Nephron progenitor cell (in vitro differentiated cells): Measurements from ENCODE around the gene ACKR3.

ENCODE experiments used
- DNase-seq: peaks from one replicate; pipeline ENCODE4 v3.0.0; 2021
- H3K27ac Mint-ChIP-seq: 2 replicates; pipeline ENCODE4 v1.8.0; 2021; ENCODE audit warnings: mild to moderate bottlenecking, moderate library complexity, mixed read lengths
- H3K27me3 Mint-ChIP-seq: 2 replicates; pipeline ENCODE4 v1.8.0; 2021; ENCODE audit warnings: mild to moderate bottlenecking, low read depth, mixed read lengths; ENCODE audit not compliant: poor library complexity
- H3K36me3 Mint-ChIP-seq: 2 replicates; pipeline ENCODE4 v1.8.0; 2021; ENCODE audit warnings: low read depth, mixed read lengths
- H3K4me1 Mint-ChIP-seq: 2 replicates; pipeline ENCODE4 v1.8.0; 2021; ENCODE audit warnings: mixed read lengths
- H3K4me3 Mint-ChIP-seq: 2 replicates; pipeline ENCODE4 v1.8.0; 2021; ENCODE audit warnings: mild to moderate bottlenecking, moderate library complexity, mixed read lengths
- H3K9me3 Mint-ChIP-seq: 2 replicates; pipeline ENCODE4 v1.8.0; 2021; ENCODE audit warnings: mild to moderate bottlenecking, moderate library complexity, mixed read lengths
- CTCF ChIP-seq: fragments of 200-600 bp; sonication (generic); IDR thresholded peaks from 2 replicates; pipeline ENCODE4 v1.5.0; 2021; ENCODE audit warnings: antibody characterized with exemption

The ACKR3 gene

GRCh38 chr2:236550290-236550689 lies 19.3 kb upstream of the ACKR3 start:
- TF ChIP-seq CTCF = no peak
- Mint-ChIP-seq H3K27me3 (peaks cover 22% of the 10 kb centered on the region), H3K27ac (no peak overlapping the region), H3K4me1 (peaks cover 34% of the 10 kb centered on the region), H3K36me3 (peaks cover 10% of the 10 kb centered on the region), H3K4me3 (no peak overlapping the region), H3K9me3 (peaks cover 40% of the 10 kb centered on the region)
- no peak for DNase-seq

GRCh38 chr2:236550701-236551465 lies 18.7 kb upstream of the ACKR3 start:
- Mint-ChIP-seq H3K4me3 (no peak overlapping the region), H3K27ac (no peak overlapping the region), H3K4me1 (peaks cover 31% of the 10 kb centered on the region), H3K27me3 (peaks cover 25% of the 10 kb centered on the region), H3K9me3 (peaks cover 42% of the 10 kb centered on the region), H3K36me3 (peaks cover 10% of the 10 kb centered on the region)
- TF ChIP-seq CTCF = no peak
- no peak for DNase-seq

- peaks cover 10% of the 10 kb centered on the region for H3K36me3 Mint-ChIP-seq
- peaks cover 31% of the 10 kb centered on the region for H3K4me1 Mint-ChIP-seq
- no peak for TF ChIP-seq CTCF
- H3K9me3 Mint-ChIP-seq = peaks cover 42% of the 10 kb centered on the region
- no peak for DNase-seq
- H3K4me3 Mint-ChIP-seq = no peak overlapping the region
- peaks cover 28% of the 10 kb centered on the region for H3K27me3 Mint-ChIP-seq
- H3K27ac Mint-ChIP-seq = no peak overlapping the region
Observed at GRCh38 chr2:236551471-236552211, 18.0 kb upstream of the ACKR3 start.

- peaks cover 32% of the 10 kb centered on the region for H3K27me3 Mint-ChIP-seq
- peaks cover 41% of the 10 kb centered on the region for H3K9me3 Mint-ChIP-seq
- peaks cover 31% of the 10 kb centered on the region for H3K4me1 Mint-ChIP-seq
- no peak for DNase-seq
- H3K4me3 Mint-ChIP-seq = peak overlapping the region; percentile 52
- H3K36me3 Mint-ChIP-seq = peaks cover 10% of the 10 kb centered on the region
- TF ChIP-seq CTCF = no peak
- H3K27ac Mint-ChIP-seq = no peak overlapping the region
Observed at GRCh38 chr2:236552212-236552542, 17.4 kb upstream of the ACKR3 start.

GRCh38 chr2:236552581-236553363 lies 16.9 kb upstream of the ACKR3 start:
- peaks cover 35% of the 10 kb centered on the region for H3K9me3 Mint-ChIP-seq
- peaks cover 8% of the 10 kb centered on the region for H3K36me3 Mint-ChIP-seq
- H3K4me3 Mint-ChIP-seq = peak overlapping the region; percentile 52
- peaks cover 31% of the 10 kb centered on the region for H3K4me1 Mint-ChIP-seq
- peaks cover 33% of the 10 kb centered on the region for H3K27me3 Mint-ChIP-seq
- TF ChIP-seq CTCF = no peak
- DNase-seq = no peak
- H3K27ac Mint-ChIP-seq = no peak overlapping the region
